Activated naive CD4-positive, alpha-beta T cell treated with anti-CD3 and anti-CD28 coated beads, Interleukin-2, amount 50 U/mL, for 72 hours (primary cell): ENCODE results near the gene PHF5A. TPM values are rescaled to one million over a fixed set of nuclear protein-coding genes. Genes with fewer than 3 reads are reported as not detected.

Experiments
- total RNA-seq, 2 donors: library from RNA; stranded (reverse); gene quantifications; one replicate each; pipeline ENCODE4 v1.2.3, GENCODE V29; 2022

PHF5A gene
- total RNA-seq, 2 donors from 2014 or later: 61.3 to 76.5 TPM

Other genes starting within 250 kb of the PHF5A start
- gene CHADL, start 227.8 kb downstream of the PHF5A start, total RNA-seq: under 1 TPM; 0.20 to 0.29 TPM
- 100 to 1,000 TPM; 137 to 142 TPM for gene RANGAP1, start 182.5 kb downstream of the PHF5A start, total RNA-seq
- 10 to 100 TPM; 19.4 to 48.7 TPM for gene ZC3H7B, start 167.2 kb downstream of the PHF5A start, total RNA-seq
- 10 to 100 TPM in 1 of 2 donors, 1 to 10 TPM in 1; 1.9 to 15.8 TPM for gene TEF, start 86.8 kb downstream of the PHF5A start, total RNA-seq
- 10 to 100 TPM; 28.1 to 29.9 TPM for gene TOB2, start 21.9 kb downstream of the PHF5A start, total RNA-seq
- gene ACO2, start 425 bp upstream of the PHF5A start, total RNA-seq: 100 to 1,000 TPM in 1 of 2 donors, 10 to 100 TPM in 1; 100.0 to 112 TPM
- 10 to 100 TPM; 11.2 to 32.7 TPM for gene POLR3H, start 75.8 kb upstream of the PHF5A start, total RNA-seq
- not detected for gene CSDC2, start 92.3 kb upstream of the PHF5A start, total RNA-seq
- gene PMM1, start 121.1 kb upstream of the PHF5A start, total RNA-seq: 10 to 100 TPM; 43.4 to 49.9 TPM
- gene DESI1, start 152.4 kb upstream of the PHF5A start, total RNA-seq: 10 to 100 TPM; 18.3 to 44.8 TPM
- 100 to 1,000 TPM; 283 to 423 TPM for gene XRCC6, start 152.6 kb upstream of the PHF5A start, total RNA-seq
- 100 to 1,000 TPM; 193 to 235 TPM for gene SNU13, start 220.2 kb upstream of the PHF5A start, total RNA-seq
- gene MEI1, start 230.8 kb upstream of the PHF5A start, total RNA-seq: 10 to 100 TPM; 28.3 to 36.9 TPM